Measurements from ENCODE around the gene TPM3. TPM values are rescaled to one million over a fixed set of nuclear protein-coding genes. Genes with fewer than 3 reads are reported as not detected.

The TPM3 gene
- total and polyA plus RNA-seq, 2 of the 8 experiments (the other 6 are each of a cell fraction or from before 2014, with no cell fraction given): 278 to 572 TPM

DNA sequence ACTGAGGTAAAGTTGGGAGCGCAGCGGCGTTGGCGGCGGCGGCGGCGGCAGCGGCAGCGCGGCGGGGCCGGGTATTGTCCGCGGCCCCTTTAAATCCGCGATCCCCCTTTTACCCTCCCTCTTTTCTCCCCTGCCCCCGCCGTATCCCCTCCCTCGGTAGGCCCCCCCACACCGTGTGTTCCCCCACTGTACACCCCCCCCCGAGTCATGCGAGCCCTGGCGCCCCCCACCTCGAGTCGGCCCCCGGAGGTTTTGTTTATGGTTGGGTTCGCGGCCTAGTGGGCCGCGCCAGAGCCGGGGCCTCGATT lies 29.0 kb upstream of the TPM3 start:
- H2BK12ac ChIP-seq (ENCODE audit: low read depth, low read length): no peak overlapping the region
- H3K79me1 ChIP-seq (ENCODE audit: low read depth, low read length): peaks cover 8% of the 10 kb centered on the region
- peak overlapping the region; percentile 95; the same call in 1 of the 2 replicates for H4K8ac ChIP-seq (ENCODE audit: extremely low read depth, insufficient read depth, low read length)
- no peak overlapping the region for H2BK15ac ChIP-seq (ENCODE audit: low read length)
- TF ChIP-seq TAF1 (IDR thresholded peaks at IDR 0.05; ENCODE audit: low read depth, low read length) (0 out of 2 replicates have a peak, but pooled peaks have one; percentile 34), ZNF274 (IDR thresholded peaks at IDR 0.05; ENCODE audit: borderline replicate concordance, extremely low read depth, low read length) (no peak), CBX8 (IDR thresholded peaks at IDR 0.05; ENCODE audit: borderline replicate concordance, low read depth, low read length) (no peak), HDAC2 (IDR thresholded peaks at IDR 0.05; ENCODE audit: borderline replicate concordance in 1 of 2, low read depth in 2 of 2, low read length in 2 of 2) (0 out of 4 replicates have a peak, but pooled peaks of 1 of the 2 experiments have one; percentile 14)
- H3K9ac ChIP-seq (replicated peaks in 1 of 4; ENCODE audit: extremely low read depth in 1 of 4, low read depth in 3 of 4, low read length in 3 of 4): peak overlapping the region; percentile 74 to 97 (median 94)
- H2BK120ac ChIP-seq (replicated peaks; ENCODE audit: low read depth, low read length): no peak overlapping the region
- no peak overlapping the region for H3K23ac ChIP-seq (ENCODE audit: insufficient read length)
- no peaks in the 10 kb centered on the region for H3K9me3 ChIP-seq (ENCODE audit: insufficient read depth in 2 of 2, low read depth in 1 of 2, low read length in 1 of 2)
- no peak overlapping the region for H2AFZ ChIP-seq (ENCODE audit: low read length)
- H3K56ac ChIP-seq (replicated peaks; ENCODE audit: insufficient read length, low read depth, low read length): peak overlapping the region; percentile 13
- H3K27ac ChIP-seq (ENCODE audit: low read depth, low read length): peak overlapping the region; percentile 92
- DNase-seq (ENCODE audit: low read depth in 1 of 2, low spot score in 2 of 2): no peak
- H3K79me2 ChIP-seq (ENCODE audit: control insufficient read depth in 1 of 2, insufficient read depth in 2 of 2, low read length in 2 of 2): peaks cover 51 to 90% of the 10 kb centered on the region in 2 experiments
- H3K4me2 ChIP-seq (ENCODE audit: insufficient read depth in 1 of 2, low read depth in 2 of 2, low read length in 2 of 2): peak overlapping the region; percentile 74 to 92; a peak in 2 of 4 replicates
- H3K4me3 ChIP-seq (ENCODE audit: extremely low read depth in 1 of 4, insufficient read depth in 2 of 4, low read depth in 3 of 4, low read length in 4 of 4): peak overlapping the region; percentile 67 to 90 (median 83)
- no peak overlapping the region for H3K4ac ChIP-seq (replicated peaks; ENCODE audit: insufficient read length, low read depth, low read length)
- peak overlapping the region; percentile 79 for H2BK5ac ChIP-seq (ENCODE audit: low read depth, low read length)
- no peak for FAIRE-seq
- ChIA-PET CTCF (ENCODE audit: partially characterized antibody) (no interaction called here), POLR2A (ENCODE audit: partially characterized antibody) (interaction anchor here (0.8 to 9.0 kb wide), 28 partner anchors 9 to 588 kb away, joined by 3 to 107 read pairs (median 5); partner anchors contain the start of genes CFAP141, CHTOP, CREB3L4 and HAX1)
- 0% methylated on average over 12 of the region's 33 CpGs; no CpG with 5 or more reads in 1 of the 2 experiments for WGBS, 2 experiments (ENCODE audit: extremely low coverage in 1 of 2, insufficient coverage in 1 of 2, insufficient read length in 1 of 2, insufficient replicate concordance in 2 of 2, low coverage in 1 of 2, low lambda C conversion rate in 2 of 2, missing lambda C conversion rate in 1 of 2)
- no peak overlapping the region for H3K14ac ChIP-seq (ENCODE audit: insufficient read length)
- no peak overlapping the region; the same call in 1 of the 2 replicates for H3K18ac ChIP-seq (ENCODE audit: extremely low read depth, low read length)
- H4K5ac ChIP-seq (ENCODE audit: insufficient read length, low read depth, low read length): no peak overlapping the region
- peaks cover 10 to 33% (median 19%) of the 10 kb centered on the region in 4 experiments for H3K36me3 ChIP-seq (ENCODE audit: control insufficient read depth in 2 of 4, insufficient read depth in 4 of 4, low read length in 3 of 4)
- H2BK20ac ChIP-seq (ENCODE audit: low read length): no peak overlapping the region
- no peak overlapping the region for H4K91ac ChIP-seq (replicated peaks; ENCODE audit: insufficient read length, low read length)
- H3K23me2 ChIP-seq (ENCODE audit: low read depth, low read length): peaks cover 5% of the 10 kb centered on the region
- H4K20me1 ChIP-seq (replicated peaks in 1 of 2; ENCODE audit: control insufficient read depth in 1 of 2, insufficient read depth in 2 of 2, low read length in 2 of 2): peaks cover 4 to 9% of the 10 kb centered on the region in 2 experiments
- H2AK5ac ChIP-seq (ENCODE audit: low read depth, low read length): no peak overlapping the region
- H3K27me3 ChIP-seq (replicated peaks in 1 of 4; ENCODE audit: control insufficient read depth in 3 of 4, extremely low read depth in 1 of 4, insufficient read depth in 3 of 4, low read length in 3 of 4): no peaks in the 10 kb centered on the region
- H3K4me1 ChIP-seq (replicated peaks in 1 of 4; ENCODE audit: control insufficient read depth in 3 of 4, insufficient read depth in 4 of 4, low read length in 3 of 4): peaks cover 2 to 11% (median 3%) of the 10 kb centered on the region in 4 experiments; a peak in 5 of 7 replicates
